Loucy (cell line): ENCODE measurements around the gene BCAS1.

Experiments used
- H2AFZ ChIP-seq: fragments of 200-600 bp; sonication (generic); 2 replicates; pipeline ENCODE4 v1.6.0; 2016; ENCODE audit warnings: antibody characterized with exemption, mild to moderate bottlenecking, low read length, moderate library complexity
- H3F3A ChIP-seq: fragments of 200-600 bp; 2 replicates; pipeline ENCODE4 v1.6.0; 2016; ENCODE audit warnings: antibody characterized with exemption, low read depth, mild to moderate bottlenecking
- H3K27me3 ChIP-seq: fragments of 200-600 bp; sonication (generic); 2 replicates; pipeline ENCODE4 v1.6.1; 2014; ENCODE audit warnings: low read length, mild to moderate bottlenecking; ENCODE audit not compliant: insufficient read depth, poor library complexity, severe bottlenecking
- H3K36me3 ChIP-seq: fragments of 200-600 bp; sonication (generic); 2 replicates; pipeline ENCODE4 v1.6.1; 2016; ENCODE audit warnings: low read length; ENCODE audit not compliant: insufficient read depth
- H3K4me1 ChIP-seq: fragments of 200-600 bp; sonication (generic); 2 replicates; pipeline ENCODE4 v1.5.1; 2014; ENCODE audit warnings: low read length, mild to moderate bottlenecking; ENCODE audit not compliant: insufficient read depth, poor library complexity, severe bottlenecking
- H3K4me2 ChIP-seq: fragments of 200-600 bp; sonication (generic); 2 replicates; pipeline ENCODE4 v1.6.0; 2014; ENCODE audit warnings: antibody characterized with exemption, low read length, low read depth, mild to moderate bottlenecking; ENCODE audit not compliant: poor library complexity, severe bottlenecking
- H3K4me3 ChIP-seq: fragments of 200-600 bp; sonication (generic); 2 replicates; pipeline ENCODE4 v1.5.1; 2014; ENCODE audit warnings: low read length, mild to moderate bottlenecking, mixed read lengths; ENCODE audit not compliant: poor library complexity, severe bottlenecking
- H3K79me2 ChIP-seq: fragments of 200-600 bp; sonication (generic); 2 replicates; pipeline ENCODE4 v1.6.1; 2014; ENCODE audit warnings: low read length; ENCODE audit not compliant: insufficient read depth
- H3K9ac ChIP-seq: fragments of 200-600 bp; sonication (generic); 2 replicates; pipeline ENCODE4 v1.6.0; 2014; ENCODE audit warnings: mild to moderate bottlenecking, low read depth, low read length, moderate library complexity; ENCODE audit not compliant: poor library complexity, severe bottlenecking
- H3K9me2 ChIP-seq: fragments of 200-600 bp; sonication (generic); replicated peaks from 2 replicates; pipeline ENCODE4 v1.6.1; 2016; ENCODE audit warnings: low read depth, low read length, mixed read lengths
- H3K9me3 ChIP-seq: fragments of 200-600 bp; sonication (generic); 2 replicates; pipeline ENCODE4 v1.6.1; 2014; ENCODE audit warnings: mild to moderate bottlenecking, antibody characterized with exemption, low read length, low read depth; ENCODE audit not compliant: insufficient read depth
- H4K20me1 ChIP-seq: fragments of 200-600 bp; sonication (generic); 2 replicates; pipeline ENCODE4 v1.6.0; 2014; ENCODE audit warnings: antibody characterized with exemption, low read length, mild to moderate bottlenecking; ENCODE audit not compliant: insufficient read depth, poor library complexity, severe bottlenecking
- EZH2phosphoT487 ChIP-seq: fragments of 200-600 bp; IDR thresholded peaks from 2 replicates; pipeline ENCODE4 v1.6.1; 2018; ENCODE audit warnings: antibody characterized with exemption, mild to moderate bottlenecking, moderate library complexity, borderline replicate concordance
- TF ChIP-seq, protein P1 (sequence below): fragments of 200-600 bp; sonication (generic); conservative IDR thresholded peaks from 2 replicates; pipeline ENCODE4 v1.5.1; 2014; ENCODE audit warnings: mild to moderate bottlenecking, antibody characterized with exemption, low read length

The BCAS1 gene

GRCh38 chr20:54078296-54078984 is 8.0 kb upstream of the BCAS1 start:
- Histone ChIP-seq H3K9ac (peak overlapping the region; percentile 73), H3K9me3 (no peaks in the 10 kb centered on the region), H3F3A (peaks cover 8% of the 10 kb centered on the region), H3K4me1 (peaks cover 79% of the 10 kb centered on the region), H3K4me2 (peak overlapping the region; percentile 83), H4K20me1 (no peaks in the 10 kb centered on the region), H3K27me3 (no peaks in the 10 kb centered on the region), H3K9me2 (no peaks in the 10 kb centered on the region), H2AFZ (0 out of 2 replicates have a peak overlapping the region, but pooled peaks have one; percentile 0), H3K36me3 (no peaks in the 10 kb centered on the region), H3K4me3 (peak overlapping the region; percentile 63), H3K79me2 (no peaks in the 10 kb centered on the region)
- TF ChIP-seq, protein P1, sequence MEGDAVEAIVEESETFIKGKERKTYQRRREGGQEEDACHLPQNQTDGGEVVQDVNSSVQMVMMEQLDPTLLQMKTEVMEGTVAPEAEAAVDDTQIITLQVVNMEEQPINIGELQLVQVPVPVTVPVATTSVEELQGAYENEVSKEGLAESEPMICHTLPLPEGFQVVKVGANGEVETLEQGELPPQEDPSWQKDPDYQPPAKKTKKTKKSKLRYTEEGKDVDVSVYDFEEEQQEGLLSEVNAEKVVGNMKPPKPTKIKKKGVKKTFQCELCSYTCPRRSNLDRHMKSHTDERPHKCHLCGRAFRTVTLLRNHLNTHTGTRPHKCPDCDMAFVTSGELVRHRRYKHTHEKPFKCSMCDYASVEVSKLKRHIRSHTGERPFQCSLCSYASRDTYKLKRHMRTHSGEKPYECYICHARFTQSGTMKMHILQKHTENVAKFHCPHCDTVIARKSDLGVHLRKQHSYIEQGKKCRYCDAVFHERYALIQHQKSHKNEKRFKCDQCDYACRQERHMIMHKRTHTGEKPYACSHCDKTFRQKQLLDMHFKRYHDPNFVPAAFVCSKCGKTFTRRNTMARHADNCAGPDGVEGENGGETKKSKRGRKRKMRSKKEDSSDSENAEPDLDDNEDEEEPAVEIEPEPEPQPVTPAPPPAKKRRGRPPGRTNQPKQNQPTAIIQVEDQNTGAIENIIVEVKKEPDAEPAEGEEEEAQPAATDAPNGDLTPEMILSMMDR: no peak
- TF ChIP-seq EZH2phosphoT487: no peak

DNA sequence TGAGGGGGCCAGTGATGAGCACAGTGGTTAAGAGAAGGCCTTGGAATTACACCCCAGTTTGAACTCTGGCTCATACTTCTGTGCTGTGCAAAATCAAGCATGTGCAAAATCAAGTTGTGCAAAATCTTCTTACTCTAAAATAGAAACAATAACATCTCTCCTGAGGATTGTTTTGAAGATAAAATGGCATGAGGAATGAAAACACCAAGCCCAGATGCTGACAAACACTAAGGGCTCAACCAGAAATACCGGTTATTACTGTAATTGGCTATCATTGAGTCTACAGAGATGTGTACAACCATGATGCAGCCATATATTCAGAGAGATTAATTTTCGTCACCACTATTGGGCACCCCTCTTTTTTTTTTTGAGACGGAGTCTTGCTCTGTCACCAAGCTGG is 5.9 kb upstream of the BCAS1 start:
- Histone ChIP-seq H3K9ac (peak overlapping the region; percentile 19), H3K4me2 (no peak overlapping the region), H3K9me3 (no peaks in the 10 kb centered on the region), H3K79me2 (no peaks in the 10 kb centered on the region), H4K20me1 (no peaks in the 10 kb centered on the region), H3K9me2 (no peaks in the 10 kb centered on the region), H2AFZ (peak overlapping the region; percentile 54; the same call in 1 of the 2 replicates), H3F3A (peaks cover 8% of the 10 kb centered on the region), H3K4me3 (no peak overlapping the region), H3K36me3 (no peaks in the 10 kb centered on the region), H3K27me3 (no peaks in the 10 kb centered on the region), H3K4me1 (peaks cover 67% of the 10 kb centered on the region)
- no peak for TF ChIP-seq EZH2phosphoT487
- TF ChIP-seq, protein P1: no peak

DNA sequence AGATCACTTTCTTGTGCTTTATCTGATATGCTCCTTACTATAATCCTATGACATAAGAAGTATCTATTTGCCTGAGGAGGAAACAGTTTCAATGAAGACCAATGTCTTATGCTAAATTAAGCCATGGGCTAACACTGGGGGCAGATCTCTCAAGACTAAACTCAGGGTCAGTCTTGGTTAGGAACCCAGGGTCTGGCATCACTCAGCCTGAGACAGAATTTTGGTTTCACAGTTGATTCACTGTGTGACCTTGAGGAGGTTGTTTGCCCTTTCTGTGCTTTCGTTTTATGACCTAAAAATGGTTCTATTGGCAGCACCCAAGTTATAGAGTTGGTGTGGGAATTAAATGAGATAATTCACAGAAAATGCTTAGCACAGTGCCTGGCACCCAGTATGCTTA is 4.9 kb upstream of the BCAS1 start:
- no peak overlapping the region for H2AFZ ChIP-seq
- no peaks in the 10 kb centered on the region for H3K9me3 ChIP-seq
- H3K27me3 ChIP-seq: no peaks in the 10 kb centered on the region
- peaks cover 8% of the 10 kb centered on the region for H3F3A ChIP-seq
- no peaks in the 10 kb centered on the region for H4K20me1 ChIP-seq
- peak overlapping the region; percentile 10 for H3K4me3 ChIP-seq
- H3K36me3 ChIP-seq: no peaks in the 10 kb centered on the region
- peak overlapping the region; percentile 19 for H3K9ac ChIP-seq
- no peaks in the 10 kb centered on the region for H3K9me2 ChIP-seq
- no peaks in the 10 kb centered on the region for H3K79me2 ChIP-seq
- H3K4me2 ChIP-seq: peak overlapping the region; percentile 40
- TF ChIP-seq, protein P1: no peak
- no peak for TF ChIP-seq EZH2phosphoT487
- H3K4me1 ChIP-seq: peaks cover 63% of the 10 kb centered on the region
